Measurements from ENCODE around the gene KRT80. TPM values are rescaled to one million over a fixed set of nuclear protein-coding genes. Genes with fewer than 3 reads are reported as not detected.

The KRT80 gene
- total and polyA plus RNA-seq, 2 donors (not counting 3 experiments of a cell fraction or from before 2014, with no cell fraction given): 13.6 to 23.7 TPM

DNA sequence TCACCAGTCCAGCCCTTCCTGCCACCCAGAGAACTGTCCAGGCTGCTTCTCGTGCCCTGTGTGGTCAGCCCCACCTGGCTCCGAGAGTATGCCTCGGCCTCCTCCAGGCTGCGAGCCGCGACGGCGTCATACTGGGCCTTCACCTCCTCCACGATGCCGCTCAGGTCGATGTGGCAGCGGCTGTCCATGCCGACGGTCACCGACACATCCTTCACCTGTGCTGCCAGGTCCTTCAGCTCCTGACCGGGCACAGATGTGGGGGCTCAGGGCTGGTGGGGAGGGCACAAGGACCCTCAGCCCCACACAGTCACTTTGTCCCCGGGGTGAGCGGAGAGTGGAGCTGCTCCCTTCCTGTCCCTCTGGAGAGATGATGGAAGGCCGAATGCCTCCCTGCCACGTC, 18.3 kb downstream of the KRT80 start:
- intact Hi-C loops (cut with micrococcal nuclease): no loop called here
- POLR2A ChIA-PET: interaction anchor here (0.6 kb wide), 1 partner anchor 78 kb away, joined by 4 read pairs; no protein-coding TSS in a partner anchor

DNA sequence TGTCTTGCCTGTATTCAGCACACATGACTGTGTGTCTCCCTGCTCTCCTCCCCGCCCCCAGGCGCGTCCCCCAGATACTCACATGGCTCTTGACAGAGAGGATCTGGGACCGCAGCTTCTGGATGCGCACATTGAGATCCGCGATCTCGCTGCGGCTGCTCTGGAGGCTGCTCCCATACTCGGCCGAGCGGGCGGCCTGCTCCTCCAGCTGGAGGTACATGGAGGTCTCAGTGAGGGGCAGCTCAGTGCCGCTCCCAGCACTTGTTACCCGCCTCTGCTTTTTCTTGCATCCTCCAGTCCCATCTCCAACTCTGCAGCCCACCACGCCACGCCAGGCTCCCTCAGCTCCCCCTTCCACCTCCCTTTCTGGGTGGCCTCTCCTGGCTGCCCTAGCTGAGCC, 18.9 kb downstream of the KRT80 start:
- peaks cover 15% of the 10 kb centered on the region for H3K4me1 ChIP-seq (ENCODE audit: control insufficient read depth, extremely low read depth, insufficient read depth, low read length)
- dilution Hi-C loops (cut with MboI; ENCODE audit: extremely low pct_ligation_motif_present, low sequenced_read_pairs): no loop called here
- H3K27ac ChIP-seq (ENCODE audit: insufficient read depth, low read depth, low read length): no peak overlapping the region

More for the DNA sequence above, 18.3 kb downstream of the KRT80 start:
- dilution Hi-C loops (cut with MboI; ENCODE audit: extremely low pct_ligation_motif_present, low sequenced_read_pairs): no loop called here
- BruUV-seq (replicated peaks): no TSS peak
- Histone ChIP-seq H3K9ac (replicated peaks; ENCODE audit: extremely low read depth, insufficient read depth, low read length) (no peak overlapping the region), H3K4me1 (ENCODE audit: control insufficient read depth, extremely low read depth, insufficient read depth, low read length) (peaks cover 15% of the 10 kb centered on the region), H4K20me1 (replicated peaks; ENCODE audit: control insufficient read depth, extremely low read depth, insufficient read depth, low read length) (no peaks in the 10 kb centered on the region), H3K9me3 (replicated peaks; ENCODE audit: control insufficient read depth, insufficient read depth, low read length) (no peaks in the 10 kb centered on the region), H3K27me3 (ENCODE audit: control insufficient read depth in 2 of 2, insufficient read depth in 2 of 2, low read length in 2 of 2) (no peaks in the 10 kb centered on the region), H2AFZ (ENCODE audit: low read depth, low read length) (no peak overlapping the region), H3K4me3 (replicated peaks in 1 of 3; ENCODE audit: insufficient read depth in 1 of 3, low read depth in 1 of 3, low read length in 3 of 3) (no peak overlapping the region), H3K4me2 (ENCODE audit: insufficient read depth, low read length) (no peak overlapping the region), H3K36me3 (ENCODE audit: control insufficient read depth in 2 of 2, extremely low read depth in 1 of 2, insufficient read depth in 2 of 2, low read length in 2 of 2) (no peaks in the 10 kb centered on the region), H3K9me1 (replicated peaks; ENCODE audit: control insufficient read depth, extremely low read depth, insufficient read depth, low read length) (no peaks in the 10 kb centered on the region), H3K27ac (ENCODE audit: insufficient read depth, low read depth, low read length) (no peak overlapping the region), H3K79me2 (ENCODE audit: control insufficient read depth, insufficient read depth, low read length) (no peaks in the 10 kb centered on the region)
- DNase-seq (ENCODE audit: low read depth, low spot score) (no peak), FAIRE-seq (no peak)
- TF ChIP-seq MYC (IDR thresholded peaks at IDR 0.05; ENCODE audit: low read depth, low read length) (no peak), GATA2 (IDR thresholded peaks at IDR 0.05; ENCODE audit: insufficient read depth, insufficient read length, low read depth, low read length) (no peak)
- TF ChIP-seq, protein P1, sequence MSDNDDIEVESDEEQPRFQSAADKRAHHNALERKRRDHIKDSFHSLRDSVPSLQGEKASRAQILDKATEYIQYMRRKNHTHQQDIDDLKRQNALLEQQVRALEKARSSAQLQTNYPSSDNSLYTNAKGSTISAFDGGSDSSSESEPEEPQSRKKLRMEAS (IDR thresholded peaks at IDR 0.05; ENCODE audit: insufficient read depth, insufficient read length): no peak
- CTCF ChIA-PET: interaction anchor here (1.3 to 6.1 kb wide), 2 partner anchors 40 to 48 kb away, joined by 4 to 39 read pairs; no protein-coding TSS in a partner anchor

More for the DNA sequence above, 18.9 kb downstream of the KRT80 start:
- H2AFZ ChIP-seq (ENCODE audit: low read depth, low read length): no peak overlapping the region
- H4K20me1 ChIP-seq (replicated peaks; ENCODE audit: control insufficient read depth, extremely low read depth, insufficient read depth, low read length): no peaks in the 10 kb centered on the region
- no peaks in the 10 kb centered on the region for H3K27me3 ChIP-seq (ENCODE audit: control insufficient read depth in 2 of 2, insufficient read depth in 2 of 2, low read length in 2 of 2)
- no peaks in the 10 kb centered on the region for H3K79me2 ChIP-seq (ENCODE audit: control insufficient read depth, insufficient read depth, low read length)
- no peak for TF ChIP-seq EZH2 (IDR thresholded peaks at IDR 0.05; ENCODE audit: borderline replicate concordance, low read depth, low read length, severe bottlenecking)
- TF ChIP-seq GATA2 (IDR thresholded peaks at IDR 0.05; ENCODE audit: insufficient read depth, insufficient read length, low read depth, low read length): no peak
- no peak for TF ChIP-seq POLR2A (IDR thresholded peaks at IDR 0.05; ENCODE audit: low read depth, low read length)
- TF ChIP-seq, protein P1 (IDR thresholded peaks at IDR 0.05; ENCODE audit: insufficient read depth, insufficient read length): no peak
- no peak for TF ChIP-seq JUN (IDR thresholded peaks at IDR 0.05; ENCODE audit: borderline replicate concordance, insufficient read depth, insufficient read length, low read depth)
- no peak for TF ChIP-seq MYC (IDR thresholded peaks at IDR 0.05; ENCODE audit: low read depth, low read length)
- TF ChIP-seq POLR2AphosphoS5 (IDR thresholded peaks at IDR 0.05; ENCODE audit: insufficient read depth, low read depth, low read length): no peak
- TF ChIP-seq, protein P2, sequence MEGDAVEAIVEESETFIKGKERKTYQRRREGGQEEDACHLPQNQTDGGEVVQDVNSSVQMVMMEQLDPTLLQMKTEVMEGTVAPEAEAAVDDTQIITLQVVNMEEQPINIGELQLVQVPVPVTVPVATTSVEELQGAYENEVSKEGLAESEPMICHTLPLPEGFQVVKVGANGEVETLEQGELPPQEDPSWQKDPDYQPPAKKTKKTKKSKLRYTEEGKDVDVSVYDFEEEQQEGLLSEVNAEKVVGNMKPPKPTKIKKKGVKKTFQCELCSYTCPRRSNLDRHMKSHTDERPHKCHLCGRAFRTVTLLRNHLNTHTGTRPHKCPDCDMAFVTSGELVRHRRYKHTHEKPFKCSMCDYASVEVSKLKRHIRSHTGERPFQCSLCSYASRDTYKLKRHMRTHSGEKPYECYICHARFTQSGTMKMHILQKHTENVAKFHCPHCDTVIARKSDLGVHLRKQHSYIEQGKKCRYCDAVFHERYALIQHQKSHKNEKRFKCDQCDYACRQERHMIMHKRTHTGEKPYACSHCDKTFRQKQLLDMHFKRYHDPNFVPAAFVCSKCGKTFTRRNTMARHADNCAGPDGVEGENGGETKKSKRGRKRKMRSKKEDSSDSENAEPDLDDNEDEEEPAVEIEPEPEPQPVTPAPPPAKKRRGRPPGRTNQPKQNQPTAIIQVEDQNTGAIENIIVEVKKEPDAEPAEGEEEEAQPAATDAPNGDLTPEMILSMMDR (IDR thresholded peaks at IDR 0.05; ENCODE audit: extremely low read depth in 1 of 2, insufficient read depth in 1 of 2, low read depth in 1 of 2, low read length in 2 of 2): no peak
- no peak for TF ChIP-seq FOS (IDR thresholded peaks at IDR 0.05; ENCODE audit: borderline replicate concordance, insufficient read depth, low read length)
- no peak for FAIRE-seq
- no peaks in the 10 kb centered on the region for H3K36me3 ChIP-seq (ENCODE audit: control insufficient read depth in 2 of 2, extremely low read depth in 1 of 2, insufficient read depth in 2 of 2, low read length in 2 of 2)
- DNase-seq (ENCODE audit: low read depth, low spot score): no peak
- H3K4me2 ChIP-seq (ENCODE audit: insufficient read depth, low read length): no peak overlapping the region
- H3K9me3 ChIP-seq (replicated peaks; ENCODE audit: control insufficient read depth, insufficient read depth, low read length): no peaks in the 10 kb centered on the region
- BruUV-seq (replicated peaks): no TSS peak
- H3K9me1 ChIP-seq (replicated peaks; ENCODE audit: control insufficient read depth, extremely low read depth, insufficient read depth, low read length): no peaks in the 10 kb centered on the region
- intact Hi-C loops (cut with micrococcal nuclease): no loop called here
- ChIA-PET POLR2A (no interaction called here), CTCF (interaction anchor here (1.4 to 6.1 kb wide), 2 partner anchors 29 to 40 kb away, joined by 3 to 39 read pairs; no protein-coding TSS in a partner anchor)
- H3K4me3 ChIP-seq (replicated peaks in 1 of 3; ENCODE audit: insufficient read depth in 1 of 3, low read depth in 1 of 3, low read length in 3 of 3): no peak overlapping the region
- no peak overlapping the region for H3K9ac ChIP-seq (replicated peaks; ENCODE audit: extremely low read depth, insufficient read depth, low read length)

Measured in endothelial cell of umbilical vein (primary cell).